Left hindlimb (tissue), 1 donor: ENCODE measurements around the gene CNKSR3.

Experiments
- DNase-seq: peaks from one replicate; pipeline ENCODE4 v3.0.0-alpha.2; 2018

Gene CNKSR3

DNA sequence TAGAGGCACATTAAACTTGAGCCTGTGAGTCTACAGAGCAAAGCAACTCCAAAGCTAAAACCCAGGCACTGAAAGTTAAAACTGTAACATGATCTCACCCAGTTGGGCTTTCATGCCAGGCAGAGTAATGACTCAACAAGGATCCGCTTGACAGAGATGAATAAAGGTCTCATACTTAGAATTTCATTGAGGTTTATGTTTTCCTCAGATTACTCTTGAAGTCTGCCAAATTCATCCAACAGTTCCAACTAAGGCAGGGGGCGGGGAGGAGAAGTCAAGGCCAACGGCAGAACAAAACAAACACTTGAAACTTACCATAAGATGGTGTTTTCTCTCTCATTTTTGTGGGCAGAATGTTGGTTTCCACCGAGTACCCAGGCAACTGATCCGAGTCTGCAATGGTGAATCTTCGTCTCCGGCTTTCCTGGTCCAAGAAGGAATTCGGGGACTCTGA is 99.8 kb downstream of the CNKSR3 start:
- DNase-seq = peak; percentile 82

DNA sequence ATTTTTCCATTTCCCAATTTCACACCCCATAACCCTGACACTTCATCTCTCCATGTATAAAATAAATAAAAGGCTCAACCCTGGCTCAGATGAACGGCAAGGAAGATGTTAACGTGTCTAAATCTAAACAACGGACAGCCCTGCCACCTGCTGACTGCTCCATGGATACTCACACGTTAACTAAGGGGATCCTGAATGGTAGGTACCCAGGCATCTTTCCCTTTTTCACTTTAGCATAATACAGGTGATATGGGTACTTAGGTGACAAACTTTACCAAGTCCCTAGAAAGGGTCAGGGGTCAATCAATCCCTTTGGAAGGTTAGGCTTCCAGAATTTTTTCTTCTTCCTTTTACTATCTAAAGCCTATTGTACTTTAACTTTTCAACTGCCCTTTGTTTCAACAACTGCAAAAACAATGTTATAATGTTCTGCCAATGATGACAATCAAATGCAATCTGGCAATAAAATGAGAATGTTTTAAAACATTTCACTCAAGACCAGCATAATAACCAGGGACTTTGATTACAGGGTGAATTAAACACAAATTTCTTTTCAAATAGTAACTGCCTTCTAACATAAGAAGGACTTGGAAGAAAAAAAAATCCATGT is 101.5 kb downstream of the CNKSR3 start:
- DNase-seq = no peak

DNA sequence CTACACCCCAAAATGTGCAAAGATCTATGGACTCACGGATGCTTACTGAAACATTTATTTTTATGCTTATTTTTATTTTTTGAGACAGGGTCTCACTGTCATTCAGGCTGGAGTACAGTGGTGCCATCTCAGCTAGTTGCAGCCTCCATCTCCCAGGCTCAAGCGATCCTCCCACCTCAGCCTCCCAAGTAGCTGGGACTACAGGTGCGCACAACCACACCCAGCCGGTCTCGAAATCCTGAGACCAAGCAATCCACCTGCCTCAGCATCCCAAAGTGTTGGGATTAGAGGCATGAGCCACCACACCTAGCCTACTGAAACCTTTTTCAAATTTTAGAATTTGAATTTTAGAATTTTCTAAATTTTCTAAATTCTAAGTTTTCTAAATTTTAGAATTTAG is 103.0 kb downstream of the CNKSR3 start:
- no peak for DNase-seq

DNA sequence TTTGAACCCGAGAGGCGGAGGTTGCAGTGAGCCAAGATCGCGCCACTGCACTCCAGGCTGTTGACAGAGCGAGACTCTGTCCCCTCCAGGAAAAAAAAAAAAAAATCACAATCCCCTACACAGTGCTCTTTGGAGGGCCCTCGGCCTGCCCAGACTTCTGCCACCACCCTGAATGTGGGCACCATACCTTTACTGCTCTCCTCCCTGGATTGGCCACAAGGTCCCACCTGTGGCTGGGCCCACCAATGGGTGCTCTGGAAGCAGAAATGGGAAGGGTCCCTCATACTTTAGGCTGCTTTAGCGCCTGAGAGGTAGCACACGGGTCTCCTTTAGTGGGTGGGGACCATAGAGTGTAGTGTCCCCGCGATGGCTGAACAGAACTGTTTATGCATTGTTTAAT is 103.6 kb downstream of the CNKSR3 start:
- no peak for DNase-seq

DNA sequence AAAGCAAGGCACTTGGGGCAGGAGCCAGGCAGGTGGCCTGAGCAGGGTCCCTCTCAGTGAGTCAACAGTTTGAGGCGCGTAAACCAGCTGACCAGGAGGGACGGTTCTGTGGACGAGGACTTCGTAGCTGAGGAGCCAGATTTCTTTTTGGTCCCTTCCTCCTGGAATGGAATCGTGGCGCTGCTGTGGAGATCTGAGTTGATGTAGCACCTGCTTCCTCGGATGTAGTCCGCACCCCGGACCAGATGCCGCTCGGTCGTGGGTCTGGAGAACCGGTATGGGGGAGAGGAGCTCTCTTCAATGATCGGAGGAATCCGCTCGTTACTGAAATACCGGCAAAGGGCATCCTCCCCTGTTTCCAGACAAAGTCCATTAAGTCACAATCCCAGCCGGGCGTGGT is 104.2 kb downstream of the CNKSR3 start:
- no peak for DNase-seq

DNA sequence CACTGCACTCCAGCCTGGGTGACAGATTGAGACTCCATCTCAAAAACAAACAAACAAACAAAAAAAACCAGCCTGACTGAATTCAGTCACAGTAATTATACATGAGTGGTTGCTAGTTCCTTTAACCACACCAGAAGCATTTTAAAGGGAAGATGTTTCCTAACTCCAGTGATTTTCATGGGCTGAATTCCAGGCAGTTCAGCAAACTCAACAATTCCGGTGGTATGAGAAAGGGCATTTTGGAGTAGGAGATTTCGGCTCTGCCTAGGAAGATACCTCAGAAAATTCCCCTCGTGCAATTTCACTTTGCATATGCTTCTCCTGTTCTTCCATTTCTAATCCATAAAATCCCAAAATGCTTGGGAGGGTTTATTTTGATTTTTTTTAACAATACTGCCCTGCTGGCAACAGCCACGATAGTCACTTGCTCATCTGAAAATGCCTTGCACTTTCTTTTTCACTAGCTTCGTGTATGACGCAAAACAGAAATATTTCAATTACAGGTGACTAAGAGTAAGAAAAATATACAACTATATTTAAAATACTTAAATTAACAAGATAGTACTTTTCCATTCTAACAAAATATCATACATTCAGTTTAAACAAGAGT is 105.6 kb downstream of the CNKSR3 start:
- no peak for DNase-seq

DNA sequence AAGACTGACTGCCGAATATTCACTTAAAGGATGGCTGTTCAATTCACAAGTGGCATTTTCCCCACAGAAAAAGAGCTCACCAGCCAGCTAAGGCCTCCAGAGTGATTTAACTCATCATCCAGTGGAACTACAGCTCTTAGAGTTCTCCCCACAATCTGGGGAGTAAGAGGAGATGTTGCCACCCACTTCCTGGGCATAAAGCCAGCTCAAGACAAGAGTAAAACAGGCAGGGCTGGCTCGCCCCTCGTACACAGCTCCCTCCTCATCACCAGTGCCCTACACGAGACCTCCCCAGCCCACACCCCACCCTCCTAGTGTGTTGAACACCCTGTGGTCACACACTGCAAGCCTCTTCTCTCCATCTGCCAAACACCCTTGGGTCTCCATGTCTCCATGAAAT is 106.7 kb downstream of the CNKSR3 start:
- peak; percentile 71 for DNase-seq

DNA sequence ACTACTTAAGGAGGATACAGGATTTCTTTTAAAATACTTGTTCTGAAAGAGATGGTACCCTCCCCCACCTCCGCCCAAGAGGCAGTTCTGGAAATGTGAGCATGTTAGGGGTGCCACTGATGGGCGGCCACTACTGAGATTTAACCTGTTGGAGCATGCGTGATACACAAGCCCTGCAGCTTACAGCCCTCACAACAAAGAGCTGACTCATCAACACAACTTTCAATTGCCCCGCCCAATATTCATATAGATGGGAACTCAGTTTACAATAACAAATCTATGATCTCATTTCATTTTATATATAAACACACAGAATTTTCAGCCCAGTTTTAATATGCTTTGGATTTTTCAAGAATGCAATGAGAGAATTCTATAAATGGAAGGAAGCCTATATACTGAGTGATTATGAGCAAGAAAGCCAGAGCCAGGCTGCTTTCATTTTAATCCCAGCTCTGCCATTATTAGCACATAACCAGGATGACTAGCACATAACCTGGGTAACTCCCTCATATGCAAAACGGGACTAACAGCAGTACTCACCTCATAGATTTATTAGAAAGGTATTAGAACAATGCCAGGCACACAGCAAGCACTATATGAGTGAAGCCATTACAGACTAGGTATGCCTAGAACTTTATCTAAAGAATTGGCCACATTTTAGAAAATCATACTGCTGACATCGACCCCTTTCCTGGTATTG is 108.3 kb downstream of the CNKSR3 start:
- DNase-seq = no peak

DNA sequence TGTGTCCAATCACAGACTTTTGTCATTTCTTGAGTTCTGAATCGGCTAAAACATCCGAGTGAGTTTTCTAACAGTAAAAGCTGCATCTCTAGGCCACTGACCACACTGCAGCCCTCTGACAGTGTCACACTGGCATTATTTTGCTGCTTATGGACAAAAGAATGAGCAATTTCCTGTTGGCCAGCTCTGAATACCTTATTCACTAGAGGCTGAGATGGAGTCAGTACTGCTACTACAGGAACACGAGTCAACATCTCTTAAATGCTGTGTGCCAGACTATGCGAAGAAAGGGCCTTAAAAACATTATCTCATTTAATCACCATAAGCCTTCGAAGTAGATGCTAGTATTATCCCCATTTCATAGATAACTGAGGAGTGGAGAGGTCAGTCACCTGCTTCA is 111.4 kb downstream of the CNKSR3 start:
- DNase-seq = no peak

DNA sequence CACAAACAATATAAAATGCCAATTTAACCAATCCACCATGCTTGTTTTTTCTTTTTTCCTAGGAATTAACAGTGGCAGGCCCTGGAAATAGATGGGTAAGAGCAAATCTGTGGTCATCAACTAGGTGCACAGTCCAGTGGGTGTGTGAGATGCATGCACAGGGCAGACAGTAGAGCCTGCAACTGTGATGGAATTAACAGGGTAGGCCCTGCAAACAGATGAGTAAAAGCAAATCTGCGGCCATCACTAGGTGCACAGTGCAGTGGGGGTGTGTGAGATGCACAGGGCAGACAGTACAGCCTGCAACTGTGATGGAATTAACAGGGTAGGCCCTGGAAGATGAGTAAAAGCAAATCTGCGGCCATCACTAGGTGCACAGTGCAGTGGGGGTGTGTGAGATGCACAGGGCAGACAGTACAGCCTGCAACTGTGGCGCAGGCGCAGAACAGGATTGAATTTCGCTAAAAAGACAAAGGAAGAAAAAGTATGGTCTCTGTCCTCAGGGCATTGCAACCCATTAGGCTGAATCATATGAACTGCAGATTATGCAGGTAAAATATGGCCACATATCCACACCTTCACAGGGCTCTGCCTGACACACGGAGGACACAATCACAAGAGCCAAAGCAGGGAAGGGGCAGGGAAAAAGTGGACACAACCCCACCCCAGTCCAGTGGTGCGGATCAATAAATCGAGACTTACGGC is 112.8 kb downstream of the CNKSR3 start:
- DNase-seq = no peak

DNA sequence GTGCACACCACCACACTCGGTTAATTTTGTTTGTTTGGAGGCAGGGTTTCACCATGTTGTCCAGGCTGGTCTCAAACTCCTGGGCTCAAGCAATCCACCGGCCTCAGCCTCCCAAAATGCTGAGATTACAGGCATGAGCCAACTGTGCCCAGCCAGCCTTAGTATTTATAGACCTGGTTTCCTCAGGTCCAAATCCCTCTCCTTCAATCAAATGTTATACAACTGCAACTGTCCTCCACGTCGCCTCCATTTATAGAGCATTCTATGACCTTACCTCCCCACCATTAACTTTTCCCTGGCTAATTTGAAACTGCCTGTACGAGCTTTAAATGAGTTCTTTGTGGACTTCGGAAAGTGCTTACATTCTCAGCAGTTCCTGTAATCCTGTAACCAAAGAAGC is 114.6 kb downstream of the CNKSR3 start:
- DNase-seq = no peak

DNA sequence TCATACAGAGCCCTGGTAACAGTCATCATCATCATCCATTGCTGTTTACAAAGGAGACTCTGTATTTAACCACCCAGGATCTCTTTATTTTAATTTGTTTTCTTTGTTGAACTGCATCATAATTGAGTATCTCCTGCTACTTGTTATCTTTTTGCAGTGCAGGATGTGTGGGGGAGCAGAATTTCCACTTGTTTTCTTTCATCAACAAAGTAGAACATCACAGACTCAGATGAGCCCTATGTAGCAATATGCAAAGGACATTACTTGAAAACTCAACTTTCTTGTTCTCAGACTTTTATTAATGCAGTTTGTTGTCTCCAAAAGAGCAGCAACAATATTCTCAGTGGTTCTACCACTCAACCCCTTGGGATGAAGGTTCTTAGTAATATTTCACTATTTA is 115.2 kb downstream of the CNKSR3 start:
- DNase-seq = no peak

DNA sequence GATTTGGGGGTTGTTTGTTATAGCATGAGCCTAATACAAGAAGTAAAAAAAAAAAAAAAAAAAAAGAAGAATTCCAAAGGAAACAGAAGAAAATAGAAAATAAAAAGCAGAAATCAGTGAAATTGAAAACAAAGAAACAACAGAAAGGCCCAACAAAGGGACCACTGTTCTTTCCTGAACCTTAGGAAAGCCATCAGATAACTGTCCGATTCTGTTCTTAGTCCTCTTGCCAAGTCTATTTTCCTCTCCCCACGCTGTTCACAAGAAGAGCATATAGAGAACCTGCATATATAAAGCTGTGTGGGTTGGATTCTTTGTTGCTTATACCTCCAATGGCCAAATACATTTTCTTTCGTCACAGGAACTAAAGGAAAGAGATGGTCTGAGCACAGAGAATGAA is 115.9 kb downstream of the CNKSR3 start:
- no peak for DNase-seq

DNA sequence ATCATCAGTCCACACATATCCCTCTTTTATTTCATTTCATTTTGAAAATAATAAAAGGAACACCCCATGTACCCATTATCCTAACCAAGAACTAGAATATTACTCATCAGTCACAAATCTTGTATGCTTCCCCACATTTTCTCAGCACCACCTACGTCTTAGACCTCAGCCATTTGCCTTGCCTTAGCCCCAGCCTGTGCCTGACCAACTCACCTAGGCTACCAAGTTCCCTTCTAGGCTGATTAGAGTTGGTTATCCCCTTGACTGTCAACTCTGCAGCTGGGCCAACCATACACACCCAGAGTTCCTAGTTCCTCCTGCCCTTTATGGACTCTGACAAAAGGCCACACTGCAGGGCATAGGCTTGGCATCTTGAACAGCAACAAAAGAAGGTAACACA is 120.5 kb downstream of the CNKSR3 start:
- DNase-seq = no peak

DNA sequence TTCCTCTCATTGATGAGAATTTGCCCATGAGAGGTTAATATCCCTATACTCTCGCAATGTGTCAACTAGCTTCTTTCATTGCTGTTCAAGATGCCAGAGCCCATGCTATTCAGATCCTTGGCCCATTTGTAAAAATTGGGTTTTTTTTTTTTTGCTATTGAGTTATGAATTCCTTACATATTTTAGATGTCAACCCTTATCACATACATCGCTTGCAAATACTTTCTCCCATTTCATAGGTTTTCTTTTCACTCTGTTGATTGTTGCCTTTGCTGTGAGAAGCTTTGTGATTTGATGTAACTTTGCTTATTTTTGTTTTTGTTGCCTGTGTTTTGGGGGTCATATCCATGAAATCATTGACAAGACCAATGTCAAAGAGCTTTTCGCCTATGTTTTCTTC is 121.7 kb downstream of the CNKSR3 start:
- DNase-seq = no peak

DNA sequence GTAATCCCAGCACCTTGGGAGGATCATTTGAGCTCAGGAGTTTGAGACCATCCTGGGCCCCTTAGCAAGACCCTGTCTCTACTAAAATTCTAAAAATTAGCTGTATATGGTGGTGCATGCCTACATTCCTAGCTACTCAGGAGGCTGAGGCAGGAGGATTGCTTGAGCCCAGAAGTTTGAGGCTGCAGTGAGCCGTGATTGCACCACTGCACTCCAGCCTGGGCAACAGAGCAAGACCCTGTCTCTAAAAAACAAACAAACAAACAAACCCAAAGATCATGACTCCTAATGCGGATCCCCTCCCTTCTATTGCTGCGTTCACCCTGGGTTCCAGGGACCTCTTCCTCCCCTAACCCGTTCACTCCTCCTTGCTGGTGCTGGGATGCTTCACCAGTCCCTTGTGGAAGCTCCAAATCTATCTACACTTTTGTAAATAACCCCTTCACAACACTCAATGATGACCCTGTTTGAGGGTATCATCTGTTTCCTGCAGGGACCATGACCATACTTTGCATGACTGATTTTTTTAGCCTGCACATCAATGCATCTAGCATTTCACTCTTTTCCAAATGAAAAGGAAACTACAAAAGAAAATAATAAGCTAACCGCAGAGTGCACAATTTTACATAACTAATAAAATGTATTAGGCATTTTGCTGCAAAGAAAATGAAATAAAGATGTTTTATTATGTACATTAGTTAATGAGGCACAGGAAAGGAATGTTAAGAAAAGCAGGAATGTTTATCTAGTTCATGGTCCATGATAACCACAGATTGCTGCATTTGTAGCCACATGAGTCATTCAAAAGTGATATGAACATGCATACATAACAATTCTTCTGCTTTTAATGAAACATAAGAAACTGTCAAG is 123.4 kb downstream of the CNKSR3 start:
- no peak for DNase-seq

DNA sequence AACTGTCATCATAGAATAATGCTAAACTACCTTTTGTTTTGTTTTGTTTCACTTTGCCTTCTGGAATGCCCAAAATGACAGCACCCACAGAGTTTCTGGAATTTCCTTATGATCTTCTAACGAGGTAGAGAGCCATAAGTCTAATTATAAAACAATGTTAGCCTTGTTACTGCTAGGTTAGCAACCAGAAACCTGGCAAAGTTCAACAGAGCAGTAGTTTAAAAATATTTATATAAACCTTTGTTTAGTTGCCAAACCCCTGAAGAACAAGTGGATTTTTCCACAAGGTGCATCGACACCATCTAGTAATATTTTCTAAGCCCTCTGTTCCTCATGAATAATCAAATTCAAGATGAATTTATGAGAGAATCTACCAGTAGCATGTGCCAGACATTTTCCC is 126.3 kb downstream of the CNKSR3 start:
- no peak for DNase-seq

DNA sequence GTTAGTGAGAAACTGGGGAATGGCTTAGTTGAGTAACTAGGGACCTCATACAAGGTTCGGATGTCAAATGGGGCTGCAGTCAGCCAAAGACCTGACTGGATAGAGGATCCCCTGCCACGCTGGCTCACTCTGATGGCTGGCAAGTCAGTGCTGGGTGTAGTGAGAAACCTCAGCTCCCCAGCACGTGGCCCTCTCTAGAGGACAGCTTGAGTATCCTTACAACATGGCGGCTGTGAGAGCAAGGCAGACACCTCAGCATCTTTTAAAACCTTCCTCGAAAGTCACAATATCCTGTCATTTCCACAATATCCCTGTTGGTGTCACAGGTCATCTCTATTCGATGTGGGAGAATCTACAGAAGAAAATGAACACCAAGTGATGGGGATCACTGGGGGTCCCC is 127.2 kb downstream of the CNKSR3 start:
- DNase-seq = no peak

DNA sequence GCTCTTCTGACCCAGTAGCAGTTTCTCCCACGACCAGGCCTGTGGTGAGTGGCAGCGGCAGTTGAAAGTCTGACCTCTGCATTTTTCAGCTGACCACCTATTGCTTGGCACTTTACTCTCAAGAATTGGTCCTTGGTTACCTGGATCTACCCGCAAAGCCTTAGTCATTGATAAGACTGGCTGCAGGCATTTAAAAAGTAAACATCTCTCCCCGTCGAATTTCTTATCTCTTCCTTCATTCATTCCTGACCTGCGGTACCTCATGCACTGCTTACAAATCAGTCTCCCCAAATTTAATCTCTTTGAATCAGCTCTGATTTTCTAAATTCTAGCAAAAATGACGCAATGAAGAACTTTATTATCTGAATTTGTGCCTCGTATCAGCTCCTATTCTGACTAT is 127.7 kb downstream of the CNKSR3 start:
- no peak for DNase-seq

DNA sequence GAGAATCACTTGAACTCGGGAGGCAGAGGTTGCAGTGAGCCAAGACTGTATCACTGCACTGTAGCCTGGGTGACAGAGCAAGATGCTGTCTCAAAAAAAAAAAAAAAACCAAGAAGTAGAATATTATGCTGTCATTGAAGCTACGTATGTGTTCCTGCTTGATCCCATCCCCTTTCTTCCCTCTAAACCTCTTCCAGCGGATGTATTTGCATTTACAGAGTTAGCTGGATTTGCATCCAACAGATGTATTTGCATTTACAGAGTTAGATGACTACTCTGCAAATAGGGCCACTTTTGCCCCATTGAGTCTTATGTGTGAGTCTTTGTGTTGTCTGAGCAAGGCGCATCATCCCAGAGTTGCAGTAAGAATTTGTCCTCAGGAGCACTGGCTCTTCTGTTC is 128.9 kb downstream of the CNKSR3 start:
- no peak for DNase-seq

DNA sequence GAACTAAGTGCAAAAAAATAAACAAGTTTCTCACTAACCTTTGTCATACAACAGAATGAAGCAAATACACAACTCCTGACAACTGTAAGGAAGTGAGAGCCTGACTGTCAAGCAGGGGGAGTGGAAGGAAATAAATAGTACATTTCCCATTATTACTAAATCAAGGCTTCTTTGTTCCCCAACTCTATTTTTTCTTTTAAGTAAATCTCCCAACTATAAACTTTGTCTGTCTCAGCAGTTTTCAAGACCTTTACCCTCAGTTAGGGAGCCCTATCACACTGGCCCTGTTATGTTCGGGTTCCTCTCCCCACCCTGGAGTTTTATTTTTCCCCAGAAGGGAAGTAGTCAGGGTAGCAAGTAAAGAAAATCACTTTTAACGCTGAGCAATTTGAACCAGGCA is 129.7 kb downstream of the CNKSR3 start:
- no peak for DNase-seq

DNA sequence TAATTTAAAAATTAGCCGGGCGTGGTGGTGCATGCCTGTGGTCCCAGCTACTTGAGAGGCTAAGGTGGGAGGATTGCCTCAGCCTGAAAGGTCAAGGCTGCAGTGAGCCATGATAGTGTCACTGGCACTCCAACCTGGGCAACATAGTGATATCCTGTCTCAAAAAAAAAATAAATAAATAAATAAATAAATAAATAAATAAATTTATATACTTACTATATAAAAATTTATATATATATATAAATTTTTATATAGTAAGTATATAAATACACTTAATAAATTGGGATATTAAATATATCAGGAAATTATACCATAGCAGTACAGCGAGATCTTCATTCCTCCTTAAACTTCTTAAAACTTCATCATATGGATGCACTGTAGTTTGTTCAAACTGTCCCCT is 130.9 kb downstream of the CNKSR3 start:
- DNase-seq = no peak

DNA sequence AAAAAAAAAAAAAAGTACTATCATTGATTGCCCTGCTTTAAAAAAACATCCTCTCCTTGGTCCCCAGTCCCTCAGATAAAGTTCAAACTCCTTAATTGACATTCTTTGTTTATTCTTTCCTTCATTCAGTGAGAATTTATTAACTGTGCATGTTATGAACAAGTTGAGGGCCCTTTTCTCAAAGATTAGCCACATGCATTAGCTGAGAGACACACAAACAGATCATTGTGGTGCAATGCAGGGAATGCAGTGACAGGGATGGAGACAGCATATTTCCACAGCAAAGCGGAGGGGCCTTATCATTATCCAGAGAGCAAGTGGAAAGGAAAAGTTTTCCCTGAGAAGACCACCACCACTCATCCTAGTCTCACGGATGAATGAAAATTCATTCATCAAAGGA is 132.0 kb downstream of the CNKSR3 start:
- no peak for DNase-seq
